Activated CD4-positive, CD25-positive, alpha-beta regulatory T cell treated with anti-CD3 and anti-CD28 coated beads, Interleukin-2, amount 50 U/mL, for 16 hours (primary cell): ENCODE data around the gene LNPEP.
"Not testable (repeated sequence)": the region's sequence is repeated elsewhere in the genome, so short reads cannot be mapped to it uniquely, and the experiment has no call there.

ENCODE experiments used
- DNase-seq: peaks from one replicate; pipeline ENCODE4 v3.0.0-alpha.2; 2020; ENCODE audit warnings: low read depth, low spot score

Gene LNPEP

DNA sequence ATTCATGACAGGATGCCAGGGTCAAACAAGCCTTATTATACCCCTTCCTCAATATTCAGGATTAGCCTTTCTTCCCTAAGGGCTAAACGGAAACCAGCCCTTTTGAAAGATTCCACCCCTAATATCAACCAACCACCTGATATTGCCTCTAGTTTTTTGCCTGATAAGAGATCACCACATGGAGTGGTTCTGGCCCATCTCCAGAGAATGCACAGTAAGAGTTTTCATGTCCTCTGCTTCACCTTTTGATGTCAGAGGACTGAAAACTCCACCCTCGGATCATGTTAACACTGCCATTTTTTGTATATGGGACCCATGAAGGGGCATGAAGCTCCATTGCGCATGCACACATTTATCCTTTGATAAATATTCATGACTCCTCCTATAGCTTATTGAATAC, 5.8 kb upstream of the LNPEP start:
- no peak for DNase-seq

- DNase-seq = no peak
Measured at GRCh38 chr5:96930589-96930988, 5.3 kb upstream of the LNPEP start.

DNA sequence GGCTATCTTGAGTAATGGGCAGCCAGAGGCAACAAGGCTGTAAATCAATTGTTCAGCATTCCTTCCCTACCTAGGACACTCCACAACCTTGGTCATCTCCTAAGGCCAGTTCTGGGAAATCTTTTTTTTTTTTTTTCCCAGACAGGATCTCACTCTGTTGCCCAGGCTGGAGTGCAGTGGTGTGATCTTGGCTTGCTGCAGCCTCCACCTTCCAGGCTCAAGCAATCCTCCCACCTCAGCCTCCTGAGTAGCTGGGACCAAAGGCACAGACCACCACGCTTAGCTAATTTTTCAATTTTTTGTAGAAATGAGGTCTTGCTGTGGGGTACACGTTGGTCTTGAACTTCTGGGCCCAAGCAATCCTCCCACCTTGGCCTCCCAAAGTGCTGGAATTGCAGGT, 4.8 kb upstream of the LNPEP start:
- not testable (repeated sequence) for DNase-seq

DNA sequence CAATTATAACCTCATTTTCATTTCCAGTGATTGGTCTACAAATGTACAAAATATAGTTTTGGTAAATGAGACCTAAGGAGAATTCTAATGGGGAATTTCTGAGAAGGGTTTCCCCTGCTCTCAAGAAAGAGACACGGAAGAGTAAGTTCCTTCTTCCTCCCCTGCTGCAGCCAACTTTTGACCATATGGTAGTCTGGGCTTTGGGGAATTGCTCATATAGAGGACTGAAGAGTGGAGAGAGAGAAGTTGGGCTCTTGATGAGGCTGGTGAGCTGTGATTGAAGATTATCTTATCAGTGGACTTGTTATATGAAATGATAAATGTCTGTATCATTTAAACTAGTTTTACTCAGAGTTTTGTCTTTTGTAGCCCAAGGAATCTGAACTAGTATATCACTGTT, 4.3 kb upstream of the LNPEP start:
- no peak for DNase-seq

GRCh38 chr5:96932026-96932425, 3.9 kb upstream of the LNPEP start:
- no peak for DNase-seq

- no peak for DNase-seq
Measured at GRCh38 chr5:96933764-96934707, 1.8 kb upstream of the LNPEP start.

GRCh38 chr5:96934708-96935558, 947 bp upstream of the LNPEP start:
- DNase-seq = peak; percentile 83

- DNase-seq = peak; percentile 16
Measured at GRCh38 chr5:96936431-96937320, 796 bp downstream of the LNPEP start.

DNA sequence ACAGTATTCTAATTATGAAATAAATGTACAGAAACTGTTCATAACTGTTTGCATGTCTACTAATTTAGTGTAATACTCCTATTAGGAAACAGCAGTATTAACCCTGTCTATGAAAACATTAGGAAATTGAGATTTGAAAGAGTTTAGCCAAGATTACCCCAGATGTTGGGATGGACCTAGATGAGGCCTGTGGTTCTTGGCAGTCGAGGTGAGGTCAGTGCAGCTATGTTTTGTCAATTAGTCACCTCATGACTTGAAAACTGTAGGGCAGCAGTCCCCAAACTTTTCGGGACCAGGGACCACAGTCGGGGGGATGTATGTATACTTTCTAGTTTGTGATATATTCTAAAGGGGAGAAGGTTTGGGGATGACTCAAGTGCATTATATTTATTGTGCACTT, 4.7 kb downstream of the LNPEP start:
- no peak for DNase-seq

GRCh38 chr5:96941140-96941539, 5.3 kb downstream of the LNPEP start:
- no peak for DNase-seq

GRCh38 chr5:96942078-96942477, 6.2 kb downstream of the LNPEP start:
- DNase-seq = no peak

- no peak for DNase-seq
Measured at GRCh38 chr5:96942911-96943310, 7.0 kb downstream of the LNPEP start.

GRCh38 chr5:96943799-96944198, 7.9 kb downstream of the LNPEP start:
- DNase-seq = no peak

DNA sequence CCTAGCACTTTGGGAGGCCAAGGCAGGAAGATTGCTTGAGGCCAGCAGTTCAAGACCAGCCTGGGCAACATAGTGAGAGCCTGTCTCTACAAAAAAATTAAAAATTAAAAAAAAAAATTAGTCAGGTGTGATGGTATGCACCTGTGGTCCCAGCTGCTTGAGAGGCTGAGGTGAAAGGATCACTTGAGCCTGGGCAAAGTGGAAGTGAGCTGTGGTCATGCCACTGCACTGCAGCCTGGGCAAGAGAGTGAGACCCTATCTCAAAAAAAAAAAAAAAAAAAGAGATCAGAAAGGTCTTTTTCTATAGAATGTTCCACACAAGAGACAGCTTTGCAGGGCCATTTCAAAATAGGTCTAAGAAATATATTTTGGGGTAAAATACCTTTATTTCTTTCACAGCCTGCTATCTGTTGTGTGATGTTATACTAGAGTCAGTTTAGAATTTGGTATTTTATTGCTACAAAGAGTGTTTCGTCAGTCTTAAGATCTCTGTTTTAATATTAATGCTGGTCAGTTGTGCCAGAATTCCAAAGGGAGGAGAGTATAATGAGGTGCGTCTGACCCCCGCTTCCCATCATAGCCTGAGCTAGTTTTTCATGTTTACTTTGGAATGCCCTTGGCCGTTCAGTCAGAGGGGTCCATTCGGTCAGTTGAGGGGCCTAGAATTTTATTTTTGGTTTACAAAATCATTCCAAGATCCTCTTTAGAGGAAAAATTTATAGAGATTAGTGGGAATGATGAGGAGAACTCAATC, 9.4 kb downstream of the LNPEP start:
- no peak for DNase-seq

DNA sequence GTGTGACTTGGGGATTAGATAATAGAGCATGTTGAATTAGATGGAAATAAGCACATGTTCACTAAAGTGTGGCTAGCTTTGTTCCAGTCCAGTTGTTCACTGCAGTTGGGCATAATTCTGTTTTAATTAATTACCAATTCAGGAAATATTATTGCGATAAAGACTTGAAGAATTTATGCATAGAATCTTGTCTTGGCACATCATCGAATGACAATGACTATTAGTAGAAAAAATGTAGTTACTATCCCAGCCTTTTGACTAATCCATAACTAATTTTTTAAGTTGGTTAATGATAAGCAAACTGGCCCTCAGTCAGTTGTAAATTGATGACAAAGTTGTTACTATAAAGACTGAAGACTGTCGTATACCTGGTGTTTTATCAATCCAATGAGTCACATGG, 10.5 kb downstream of the LNPEP start:
- no peak for DNase-seq

DNA sequence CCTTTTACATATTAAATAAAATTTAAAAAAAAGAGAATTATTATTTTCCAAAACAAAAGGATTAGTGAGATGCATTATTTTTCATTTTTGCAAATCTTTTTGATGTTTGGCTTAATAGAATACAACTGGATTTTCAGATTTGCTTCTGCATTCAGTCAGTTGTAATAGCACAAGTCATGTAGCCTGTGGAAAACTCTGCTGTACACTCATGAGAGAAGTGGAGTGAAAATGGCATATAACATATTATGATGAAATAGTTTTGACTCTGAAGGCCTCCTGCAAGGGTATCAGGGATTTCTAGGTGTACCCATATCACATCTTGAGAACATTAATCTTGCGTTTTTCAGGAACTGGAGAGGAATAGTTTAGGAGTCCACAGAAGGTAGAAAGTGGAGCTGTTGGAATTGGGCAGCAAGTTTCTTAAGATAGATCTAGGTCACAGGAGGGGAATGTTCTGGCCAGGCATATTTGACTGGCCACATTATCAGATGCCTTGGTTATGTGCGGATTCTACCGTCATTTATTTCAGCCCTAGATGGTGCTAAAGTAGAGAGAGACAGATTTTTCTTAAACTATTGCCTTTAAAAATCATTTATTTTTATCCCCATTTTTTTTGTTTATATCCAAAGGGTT, 16.4 kb downstream of the LNPEP start:
- DNase-seq = no peak

DNA sequence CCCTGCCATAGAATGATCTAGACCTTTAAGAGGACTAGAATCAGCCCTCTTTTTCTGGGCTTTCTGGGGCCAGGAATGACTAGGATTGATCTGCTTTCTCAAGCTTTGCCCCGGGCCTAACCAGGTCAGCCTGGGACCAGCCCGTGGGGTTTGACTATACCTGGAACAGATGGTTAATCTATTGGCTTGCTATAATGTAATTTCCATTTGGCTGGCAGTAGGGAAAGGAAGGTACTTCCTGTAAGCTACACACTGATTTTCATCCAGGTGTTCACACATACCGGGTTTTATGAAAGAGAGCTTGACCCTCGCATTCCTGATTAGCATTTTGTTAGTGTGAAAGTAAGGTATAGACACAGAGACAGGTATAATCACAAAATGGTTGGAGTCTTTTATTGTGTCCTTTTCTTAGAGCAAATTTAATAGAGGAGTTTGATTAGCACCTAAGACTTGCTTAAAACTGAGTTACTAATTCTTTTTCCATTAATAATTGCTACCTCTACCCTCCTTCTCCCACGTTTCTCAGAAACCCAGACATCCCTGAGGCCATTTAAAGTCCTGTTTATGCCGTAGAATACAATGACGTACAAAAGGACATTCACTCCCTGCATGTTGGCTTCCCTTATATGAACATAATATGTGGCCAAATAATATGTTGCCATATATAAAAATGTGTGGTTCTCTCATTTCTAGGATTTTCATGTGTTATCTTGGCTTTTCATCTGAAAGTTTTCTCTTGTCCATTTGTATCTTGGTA, 17.3 kb downstream of the LNPEP start:
- no peak for DNase-seq

DNA sequence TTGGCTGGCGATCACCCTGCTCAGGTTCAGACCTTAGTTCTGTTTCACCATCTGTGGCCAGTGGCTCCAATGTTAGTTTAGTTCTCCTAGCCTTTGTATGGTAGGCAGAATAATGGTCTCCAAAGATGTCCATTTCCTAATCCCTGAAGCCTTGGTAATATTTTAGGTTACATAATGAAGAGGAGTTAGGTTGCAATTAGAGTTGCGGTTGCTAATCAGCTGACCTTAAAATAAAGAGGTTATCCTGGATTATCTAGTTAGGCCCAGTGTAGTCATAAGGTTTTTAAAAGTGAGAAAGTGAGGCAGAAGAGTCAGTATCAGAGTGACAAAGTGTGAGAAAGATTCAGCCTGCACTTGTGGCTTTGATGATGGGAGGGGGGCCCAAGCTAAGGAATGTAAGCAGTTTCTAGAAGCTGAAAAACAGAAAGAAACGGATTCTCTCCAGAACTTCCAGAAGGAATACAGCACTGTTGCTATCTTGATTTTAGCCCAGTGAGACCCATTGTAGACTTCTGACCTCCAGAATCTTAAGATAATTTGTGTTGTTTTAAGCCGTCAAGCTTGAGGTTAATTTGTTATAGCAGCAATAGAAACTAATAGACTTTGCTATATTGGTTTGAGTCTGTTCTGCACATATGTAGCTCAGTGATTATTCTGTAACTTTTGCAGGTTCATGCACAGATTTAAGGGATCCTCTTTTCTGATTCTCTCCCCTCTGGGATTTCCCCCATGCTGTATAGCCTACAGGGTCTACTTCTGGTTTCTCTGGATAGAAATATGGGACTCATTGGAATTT, 21.6 kb downstream of the LNPEP start:
- DNase-seq = no peak

DNA sequence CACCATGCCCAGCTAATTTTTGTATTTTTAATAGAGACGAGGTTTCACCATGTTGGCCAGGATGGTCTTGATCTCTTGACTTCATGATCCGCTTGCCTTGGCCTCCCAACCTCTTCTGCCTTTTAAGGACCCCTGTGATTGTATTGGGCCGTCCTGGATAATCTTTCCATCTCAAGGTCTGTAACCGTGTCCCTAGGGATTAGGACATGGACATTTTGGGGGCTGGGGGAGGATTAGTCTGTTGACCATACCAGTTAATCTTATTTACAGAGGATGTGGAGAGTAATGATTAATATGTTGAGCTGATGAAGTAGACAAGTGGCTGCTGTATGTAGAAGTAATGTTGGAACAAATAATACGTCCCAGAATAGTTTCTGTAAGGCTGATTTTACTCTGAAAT, 23.1 kb downstream of the LNPEP start:
- DNase-seq = no peak
